Right atrium auricular region (tissue), 2 donors: ENCODE results near the gene BEGAIN. TPM values are rescaled to one million over a fixed set of nuclear protein-coding genes. Genes with fewer than 3 reads are reported as not detected.

ENCODE experiments used
- DNase-seq: peaks from one replicate; pipeline ENCODE4 v3.0.0-alpha.2; 2019; ENCODE audit warnings: low spot score
- H3K27ac ChIP-seq, 2 donors: fragments of 200-600 bp; sonication (generic); 1 replicate in 1 of 2; 2 replicates in 1 of 2; pipeline ENCODE4 v1.5.1; 2016 to 2019
- H3K27me3 ChIP-seq, 2 donors: fragments of 200-600 bp; sonication (generic); one replicate each; pipeline versions ENCODE4 v1.5.1 to v1.6.0; 2017 to 2019
- H3K36me3 ChIP-seq: fragments of 200-600 bp; sonication (generic); one replicate; pipeline ENCODE4 v1.5.1; 2016
- H3K4me1 ChIP-seq, 2 donors: fragments of 200-600 bp; sonication (generic); one replicate each; pipeline versions ENCODE4 v1.5.1 to v1.6.0; 2017 to 2019
- H3K4me3 ChIP-seq, 2 donors: fragments of 200-600 bp; sonication (generic); 1 replicate in 1 of 2; 2 replicates in 1 of 2; pipeline ENCODE4 v1.5.1; 2017 to 2019; ENCODE audit warnings: mild to moderate bottlenecking in 1 of 2, moderate library complexity in 1 of 2
- H3K9me3 ChIP-seq, 2 donors: fragments of 200-600 bp; sonication (generic); one replicate each; pipeline ENCODE4 v1.5.1; 2019
- total RNA-seq, 2 donors: library from RNA; depleted of rRNA; stranded (reverse); fragments of >200 nt; gene quantifications; one replicate each; pipeline ENCODE4 v1.1.0, GENCODE V29; 2016
- TF ChIP-seq, protein P1 (sequence below), 2 donors: fragments of 200-600 bp; sonication (generic); IDR thresholded peaks; one replicate each; pipeline ENCODE4 v1.5.1; 2019; ENCODE audit warnings: antibody characterized with exemption in 2 of 2

Gene BEGAIN
- total RNA-seq, 2 donors from 2014 or later: 0.93 to 5.7 TPM

DNA sequence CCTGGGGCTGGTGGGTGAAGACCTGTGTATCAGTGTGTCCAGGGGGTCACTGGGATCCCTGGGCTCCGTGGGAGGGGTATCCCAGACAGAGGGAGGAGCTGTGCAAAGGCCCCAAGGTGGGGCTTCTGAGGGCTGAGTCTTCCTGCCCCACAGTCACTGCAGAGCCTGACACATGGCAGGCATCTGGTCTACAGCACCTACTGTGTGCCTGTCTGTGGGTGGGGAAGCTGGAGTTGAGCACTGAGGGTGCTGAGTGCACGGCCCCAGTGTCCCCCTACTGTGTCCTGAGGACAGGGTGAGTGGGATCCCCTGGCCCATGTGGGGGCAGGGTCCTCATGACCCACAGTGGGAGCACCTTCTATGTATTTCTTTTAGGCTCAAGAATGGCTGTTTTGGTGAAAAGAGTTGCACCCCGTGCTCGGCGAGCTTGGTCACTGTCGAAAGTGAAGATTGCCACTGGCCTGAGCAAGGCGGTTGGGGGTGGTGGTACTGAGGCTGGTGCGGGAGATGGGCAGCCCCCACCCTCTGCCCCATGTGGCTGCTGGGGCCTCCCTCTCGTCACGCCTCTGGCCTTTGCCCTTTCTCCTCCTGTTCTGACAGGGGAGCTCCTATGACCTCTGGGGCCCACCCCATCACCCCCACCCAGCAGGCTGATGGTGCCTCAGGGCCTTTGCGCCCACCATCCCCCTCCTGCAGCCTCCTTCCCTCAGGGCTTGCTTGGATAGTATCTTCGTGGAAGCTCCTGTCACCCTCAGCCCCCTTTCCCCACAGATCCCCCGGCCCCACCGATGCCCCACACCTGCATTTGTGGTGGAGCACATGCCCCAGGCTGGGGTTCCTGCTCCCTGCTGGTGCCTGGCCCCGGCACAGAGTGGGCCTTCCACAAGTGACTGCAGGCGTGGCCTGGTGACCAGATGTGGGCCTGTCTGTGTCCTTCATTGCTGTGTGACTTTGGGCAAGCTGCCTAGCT lies 55.8 kb downstream of the BEGAIN start:
- H3K4me3 ChIP-seq: no peak overlapping the region
- TF ChIP-seq, protein P1, sequence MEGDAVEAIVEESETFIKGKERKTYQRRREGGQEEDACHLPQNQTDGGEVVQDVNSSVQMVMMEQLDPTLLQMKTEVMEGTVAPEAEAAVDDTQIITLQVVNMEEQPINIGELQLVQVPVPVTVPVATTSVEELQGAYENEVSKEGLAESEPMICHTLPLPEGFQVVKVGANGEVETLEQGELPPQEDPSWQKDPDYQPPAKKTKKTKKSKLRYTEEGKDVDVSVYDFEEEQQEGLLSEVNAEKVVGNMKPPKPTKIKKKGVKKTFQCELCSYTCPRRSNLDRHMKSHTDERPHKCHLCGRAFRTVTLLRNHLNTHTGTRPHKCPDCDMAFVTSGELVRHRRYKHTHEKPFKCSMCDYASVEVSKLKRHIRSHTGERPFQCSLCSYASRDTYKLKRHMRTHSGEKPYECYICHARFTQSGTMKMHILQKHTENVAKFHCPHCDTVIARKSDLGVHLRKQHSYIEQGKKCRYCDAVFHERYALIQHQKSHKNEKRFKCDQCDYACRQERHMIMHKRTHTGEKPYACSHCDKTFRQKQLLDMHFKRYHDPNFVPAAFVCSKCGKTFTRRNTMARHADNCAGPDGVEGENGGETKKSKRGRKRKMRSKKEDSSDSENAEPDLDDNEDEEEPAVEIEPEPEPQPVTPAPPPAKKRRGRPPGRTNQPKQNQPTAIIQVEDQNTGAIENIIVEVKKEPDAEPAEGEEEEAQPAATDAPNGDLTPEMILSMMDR (IDR thresholded peaks at IDR 0.05): no peak
- H3K36me3 ChIP-seq: peaks cover 17% of the 10 kb centered on the region
- no peak for DNase-seq
- peaks cover 0 to 13% of the 10 kb centered on the region in 2 donors for H3K4me1 ChIP-seq
- H3K9me3 ChIP-seq: no peaks in the 10 kb centered on the region
- H3K27me3 ChIP-seq: no peaks in the 10 kb centered on the region
- H3K27ac ChIP-seq: no peak overlapping the region

DNA sequence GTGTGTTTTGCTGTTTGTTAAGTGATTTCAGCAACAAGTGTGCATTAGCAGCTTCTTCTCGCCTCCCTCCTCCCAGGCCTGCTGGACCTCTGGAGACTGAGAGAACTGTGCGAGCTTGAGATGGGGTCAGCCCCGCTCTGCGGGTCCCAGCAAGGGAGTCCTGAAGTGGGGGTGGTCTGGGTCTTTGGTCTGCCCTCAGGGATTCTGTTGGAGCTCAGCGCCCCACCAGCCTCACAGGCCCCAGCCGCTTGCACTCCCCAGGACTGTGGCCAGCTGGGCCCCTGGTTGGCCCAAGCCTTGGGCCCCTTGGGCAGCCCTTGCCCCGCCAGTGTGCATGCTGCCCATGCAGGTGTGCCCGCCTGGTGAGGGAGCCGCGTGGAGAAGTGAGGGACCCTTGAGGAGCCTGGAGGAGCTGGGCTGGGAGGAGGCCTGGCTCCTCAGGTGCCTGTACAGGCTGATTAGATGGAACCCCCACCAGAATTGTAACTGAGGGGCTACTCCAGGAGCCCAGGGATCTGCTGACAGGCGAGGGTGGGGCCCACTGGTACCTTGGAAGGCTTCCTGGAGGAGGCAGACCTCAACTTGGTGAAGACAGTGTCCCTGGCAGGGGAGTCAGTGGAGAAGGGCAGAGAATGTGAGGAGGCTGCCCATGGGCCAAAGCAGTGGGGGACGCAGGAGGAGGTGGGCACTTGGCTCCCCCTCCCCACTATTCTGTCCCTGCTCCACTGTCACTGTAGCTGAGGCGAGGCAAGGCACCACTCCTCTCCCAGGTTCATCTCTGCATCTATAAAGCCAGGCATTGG lies 56.7 kb downstream of the BEGAIN start:
- no peak overlapping the region for H3K4me3 ChIP-seq
- DNase-seq: no peak
- TF ChIP-seq, protein P1 (IDR thresholded peaks at IDR 0.05): no peak
- H3K4me1 ChIP-seq: peaks cover 0 to 13% of the 10 kb centered on the region in 2 donors
- H3K27me3 ChIP-seq: no peaks in the 10 kb centered on the region
- H3K9me3 ChIP-seq: no peaks in the 10 kb centered on the region
- H3K36me3 ChIP-seq: peaks cover 17% of the 10 kb centered on the region
- H3K27ac ChIP-seq: no peak overlapping the region

DNA sequence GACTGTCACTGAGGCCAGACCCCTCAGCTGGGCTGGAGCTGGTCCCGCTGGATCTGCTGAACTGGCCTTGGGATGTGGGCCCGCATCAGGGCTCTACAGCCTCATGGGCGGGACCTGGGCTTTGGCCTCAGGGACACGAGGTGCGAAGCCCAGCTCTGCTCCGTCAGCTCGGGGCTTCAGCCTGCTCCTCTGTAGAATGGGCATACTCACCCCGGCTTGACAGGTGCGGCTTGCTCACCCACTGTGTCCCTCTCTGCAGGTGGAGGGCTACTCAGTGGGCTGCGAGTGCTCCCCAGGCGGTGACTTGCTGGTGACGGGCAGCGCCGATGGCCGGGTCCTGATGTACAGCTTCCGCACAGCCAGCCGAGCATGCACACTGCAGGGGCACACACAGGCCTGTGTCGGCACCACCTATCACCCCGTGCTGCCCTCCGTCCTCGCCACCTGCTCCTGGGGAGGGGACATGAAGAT lies 57.6 kb downstream of the BEGAIN start:
- DNase-seq: peak; percentile 42
- H3K4me1 ChIP-seq: peaks cover 0 to 13% of the 10 kb centered on the region in 2 donors

DNA sequence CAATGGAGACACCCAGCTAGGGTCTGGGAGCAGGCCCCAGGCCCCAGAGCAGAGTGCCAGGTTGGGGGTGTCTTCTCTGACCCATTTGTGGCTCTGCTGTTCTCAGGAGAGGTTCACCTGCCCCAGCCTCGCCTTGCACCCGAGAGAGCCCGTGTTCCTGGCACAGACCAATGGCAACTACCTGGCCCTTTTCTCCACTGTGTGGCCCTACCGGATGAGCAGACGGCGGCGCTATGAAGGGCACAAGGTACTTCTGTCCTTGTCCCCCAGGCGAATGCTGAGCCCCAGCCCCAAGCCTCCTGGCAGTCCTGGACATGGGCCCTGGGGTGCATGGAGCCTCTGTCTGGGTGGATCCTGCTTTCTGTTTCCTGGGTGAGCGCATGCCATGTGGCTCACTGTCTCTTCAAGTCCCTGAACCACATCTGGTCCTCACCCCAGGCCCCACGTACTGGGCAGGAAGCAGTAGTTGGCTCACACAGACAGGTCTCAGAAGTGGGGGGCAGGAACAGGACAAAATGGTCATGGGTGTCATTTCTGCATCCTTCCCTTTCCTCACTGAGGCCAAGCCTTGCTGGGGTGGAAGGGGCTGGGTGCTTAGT lies 58.2 kb downstream of the BEGAIN start:
- TF ChIP-seq, protein P1 (IDR thresholded peaks at IDR 0.05): no peak
- no peaks in the 10 kb centered on the region for H3K9me3 ChIP-seq
- peaks cover 0 to 11% of the 10 kb centered on the region in 2 donors for H3K4me1 ChIP-seq
- no peak overlapping the region for H3K27ac ChIP-seq
- peak; percentile 44 for DNase-seq
- peaks cover 17% of the 10 kb centered on the region for H3K36me3 ChIP-seq
- no peak overlapping the region for H3K4me3 ChIP-seq
- H3K27me3 ChIP-seq: no peaks in the 10 kb centered on the region

More for the DNA sequence above, 57.6 kb downstream of the BEGAIN start:
- Histone ChIP-seq H3K36me3 (peaks cover 17% of the 10 kb centered on the region), H3K9me3 (no peaks in the 10 kb centered on the region), H3K4me3 (no peak overlapping the region), H3K27me3 (no peaks in the 10 kb centered on the region), H3K27ac (no peak overlapping the region)
- TF ChIP-seq, protein P1 (IDR thresholded peaks at IDR 0.05): no peak

DNA sequence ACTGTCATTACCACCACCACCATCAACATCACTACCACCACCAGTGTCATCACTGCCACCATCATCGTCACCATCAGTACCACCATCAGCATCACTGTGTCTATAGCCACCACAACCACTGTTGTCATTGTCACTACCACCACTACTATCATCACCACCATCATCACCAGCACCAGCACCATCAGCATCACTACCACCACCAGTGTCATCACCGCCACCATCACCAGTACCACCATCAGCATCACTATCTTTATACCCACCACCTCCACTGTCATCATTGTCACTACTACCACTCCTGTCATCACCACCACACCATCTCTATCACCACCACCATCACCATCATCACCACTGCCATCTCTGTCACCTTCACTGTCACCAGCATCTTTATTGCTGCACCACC lies 60.6 kb downstream of the BEGAIN start:
- no peak overlapping the region for H3K4me3 ChIP-seq
- DNase-seq: no peak
- H3K27me3 ChIP-seq: no peaks in the 10 kb centered on the region
- no peaks in the 10 kb centered on the region for H3K9me3 ChIP-seq
- peaks cover 17% of the 10 kb centered on the region for H3K36me3 ChIP-seq
- TF ChIP-seq, protein P1 (IDR thresholded peaks at IDR 0.05): no peak
- no peak overlapping the region for H3K27ac ChIP-seq
- no peaks in the 10 kb centered on the region for H3K4me1 ChIP-seq
